Measurements from ENCODE around the gene PRPH. TPM values are rescaled to one million over a fixed set of nuclear protein-coding genes. Genes with fewer than 3 reads are reported as not detected.

PRPH gene
- total and polyA plus RNA-seq, 9 of the 15 experiments (the other 6 are each of a cell fraction or from before 2014, with no cell fraction given), result 0.27 to 1.9 (median 1.3) TPM; not detected in 1

GRCh38 chr12:49253033-49253623 is 41.8 kb upstream of the PRPH start:
- DNase-seq (ENCODE audit: extremely low read depth in 1 of 4, low spot score in 3 of 4) (no peak), FAIRE-seq (no peak), ATAC-seq (no peak)
- Histone ChIP-seq H3K27me3 (ENCODE audit: control insufficient read depth in 2 of 2, insufficient read depth in 2 of 2, low read length in 2 of 2) (no peaks in the 10 kb centered on the region), H3K4me3 (no peak overlapping the region), H4K20me1 (replicated peaks; ENCODE audit: control insufficient read depth, insufficient read depth, low read length) (no peaks in the 10 kb centered on the region), H3K9me3 (replicated peaks; ENCODE audit: control insufficient read depth, insufficient read depth, low read depth, low read length) (no peaks in the 10 kb centered on the region), H3K27ac (ENCODE audit: extremely low read depth, low read depth, low read length) (no peak overlapping the region), H3K9ac (ENCODE audit: insufficient read depth in 1 of 2, low read depth in 2 of 2, low read length in 2 of 2) (no peak overlapping the region), H3K4me2 (ENCODE audit: insufficient read depth, low read length) (no peak overlapping the region), H3K9me1 (ENCODE audit: control insufficient read depth, insufficient read depth, low read length) (no peaks in the 10 kb centered on the region), H3K4me1 (replicated peaks in 1 of 2; ENCODE audit: control insufficient read depth in 2 of 2, insufficient read depth in 2 of 2, low read length in 2 of 2) (peaks cover 12 to 16% of the 10 kb centered on the region in 2 experiments), H3K79me2 (ENCODE audit: control insufficient read depth, insufficient read depth, low read length) (no peaks in the 10 kb centered on the region), H3K36me3 (ENCODE audit: control insufficient read depth, insufficient read depth, low read length) (no peaks in the 10 kb centered on the region), H2AFZ (ENCODE audit: low read depth, low read length) (no peak overlapping the region)
- ChIA-PET CTCF (ENCODE audit: low intra/inter-chr PET ratio) (no interaction called here), POLR2A (interaction anchor here (0.7 to 3.7 kb wide), 6 partner anchors 10 to 122 kb away, joined by 3 to 19 read pairs (median 8); partner anchors contain the start of gene TUBA1B)
- WGBS (ENCODE audit: insufficient coverage, low coverage, missing lambda C conversion rate), result 79% methylated on average over 11 of the region's 11 CpGs
- intact Hi-C loops (cut with micrococcal nuclease) (no loop called here), in situ Hi-C loops (cut with MboI) (no loop called here)
- TF ChIP-seq TAL1 (IDR thresholded peaks at IDR 0.05) (no peak), ZNF639 (CRISPR knock-in tag; conservative IDR thresholded peaks at IDR 0.05 in 1 of 2, IDR thresholded peaks at IDR 0.05 in 1 of 2) (no peak), MTF1 (CRISPR knock-in tag; IDR thresholded peaks at IDR 0.05; ENCODE audit: borderline replicate concordance) (no peak), ZNF146 (CRISPR knock-in tag; IDR thresholded peaks at IDR 0.05; ENCODE audit: unreplicated experiment) (no peak), RBBP5 (IDR thresholded peaks at IDR 0.05; ENCODE audit: borderline replicate concordance, insufficient read depth, low read length, poor library complexity, severe bottlenecking) (no peak), PBX2 (CRISPR knock-in tag; IDR thresholded peaks at IDR 0.05; ENCODE audit: low read depth) (no peak), PBX2 (tag; conservative IDR thresholded peaks at IDR 0.05; ENCODE audit: low read depth) (no peak)
- BruUV-seq (replicated peaks), result no TSS peak

Data from K562 (cell line).